ENCODE measurements around the gene STARD7. TPM values are rescaled to one million over a fixed set of nuclear protein-coding genes. Genes with fewer than 3 reads are reported as not detected.

Gene STARD7
- total and polyA plus RNA-seq, 2 experiments from 2014 or later = 72.2 to 222 TPM

- no peaks in the 10 kb centered on the region for H3F3A ChIP-seq (replicated peaks; ENCODE audit: low read depth)
- H3K4me1 Mint-ChIP-seq = peaks cover 40% of the 10 kb centered on the region
- H3K36me3 Mint-ChIP-seq (ENCODE audit: low read depth) = peaks cover 16% of the 10 kb centered on the region
- no peak overlapping the region for H3K4me3 ChIP-seq
- peaks cover 14% of the 10 kb centered on the region; the same call in 1 of the 2 replicates for H3K36me3 ChIP-seq (ENCODE audit: insufficient read depth)
- peaks cover 21% of the 10 kb centered on the region for H3K4me1 ChIP-seq (ENCODE audit: insufficient read depth)
- H3K9me3 Mint-ChIP-seq = no peaks in the 10 kb centered on the region
- no peak overlapping the region for H3K27ac ChIP-seq (ENCODE audit: low read depth)
- H3K79me2 ChIP-seq (replicated peaks; ENCODE audit: insufficient read depth) = peaks cover 99% of the 10 kb centered on the region
- no peak overlapping the region for H3K4me3 Mint-ChIP-seq
- no peak overlapping the region for H3K4me2 ChIP-seq
- H3K27ac Mint-ChIP-seq = no peak overlapping the region
- peaks cover under 1% of the 10 kb centered on the region for H3K27me3 Mint-ChIP-seq (ENCODE audit: insufficient read depth, low read depth, poor library complexity)
- H3K27me3 ChIP-seq (ENCODE audit: insufficient read depth) = no peaks in the 10 kb centered on the region
- no peak for ATAC-seq
- H2AFZ ChIP-seq = no peak overlapping the region
- TF ChIP-seq ETS1 (IDR thresholded peaks at IDR 0.05) (no peak), POLR2AphosphoS5 (IDR thresholded peaks at IDR 0.05; ENCODE audit: low read depth) (no peak), ZNF114 (CRISPR knock-in tag; IDR thresholded peaks at IDR 0.05) (no peak), JUNB (IDR thresholded peaks at IDR 0.05; ENCODE audit: unreplicated experiment) (no peak), CREB1 (CRISPR knock-in tag; IDR thresholded peaks at IDR 0.05; ENCODE audit: low read depth) (no peak), STAT1 (IDR thresholded peaks at IDR 0.05; ENCODE audit: unreplicated experiment) (no peak), EZH2phosphoT487 (IDR thresholded peaks at IDR 0.05; ENCODE audit: unreplicated experiment) (no peak), NANOG (IDR thresholded peaks at IDR 0.05; ENCODE audit: borderline replicate concordance) (no peak), EZH2 (IDR thresholded peaks at IDR 0.05; ENCODE audit: low read depth, unreplicated experiment) (no peak)
- TF ChIP-seq, protein P1, sequence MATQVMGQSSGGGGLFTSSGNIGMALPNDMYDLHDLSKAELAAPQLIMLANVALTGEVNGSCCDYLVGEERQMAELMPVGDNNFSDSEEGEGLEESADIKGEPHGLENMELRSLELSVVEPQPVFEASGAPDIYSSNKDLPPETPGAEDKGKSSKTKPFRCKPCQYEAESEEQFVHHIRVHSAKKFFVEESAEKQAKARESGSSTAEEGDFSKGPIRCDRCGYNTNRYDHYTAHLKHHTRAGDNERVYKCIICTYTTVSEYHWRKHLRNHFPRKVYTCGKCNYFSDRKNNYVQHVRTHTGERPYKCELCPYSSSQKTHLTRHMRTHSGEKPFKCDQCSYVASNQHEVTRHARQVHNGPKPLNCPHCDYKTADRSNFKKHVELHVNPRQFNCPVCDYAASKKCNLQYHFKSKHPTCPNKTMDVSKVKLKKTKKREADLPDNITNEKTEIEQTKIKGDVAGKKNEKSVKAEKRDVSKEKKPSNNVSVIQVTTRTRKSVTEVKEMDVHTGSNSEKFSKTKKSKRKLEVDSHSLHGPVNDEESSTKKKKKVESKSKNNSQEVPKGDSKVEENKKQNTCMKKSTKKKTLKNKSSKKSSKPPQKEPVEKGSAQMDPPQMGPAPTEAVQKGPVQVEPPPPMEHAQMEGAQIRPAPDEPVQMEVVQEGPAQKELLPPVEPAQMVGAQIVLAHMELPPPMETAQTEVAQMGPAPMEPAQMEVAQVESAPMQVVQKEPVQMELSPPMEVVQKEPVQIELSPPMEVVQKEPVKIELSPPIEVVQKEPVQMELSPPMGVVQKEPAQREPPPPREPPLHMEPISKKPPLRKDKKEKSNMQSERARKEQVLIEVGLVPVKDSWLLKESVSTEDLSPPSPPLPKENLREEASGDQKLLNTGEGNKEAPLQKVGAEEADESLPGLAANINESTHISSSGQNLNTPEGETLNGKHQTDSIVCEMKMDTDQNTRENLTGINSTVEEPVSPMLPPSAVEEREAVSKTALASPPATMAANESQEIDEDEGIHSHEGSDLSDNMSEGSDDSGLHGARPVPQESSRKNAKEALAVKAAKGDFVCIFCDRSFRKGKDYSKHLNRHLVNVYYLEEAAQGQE (IDR thresholded peaks at IDR 0.05; ENCODE audit: unreplicated experiment) = no peak
- TF ChIP-seq, protein P2, sequence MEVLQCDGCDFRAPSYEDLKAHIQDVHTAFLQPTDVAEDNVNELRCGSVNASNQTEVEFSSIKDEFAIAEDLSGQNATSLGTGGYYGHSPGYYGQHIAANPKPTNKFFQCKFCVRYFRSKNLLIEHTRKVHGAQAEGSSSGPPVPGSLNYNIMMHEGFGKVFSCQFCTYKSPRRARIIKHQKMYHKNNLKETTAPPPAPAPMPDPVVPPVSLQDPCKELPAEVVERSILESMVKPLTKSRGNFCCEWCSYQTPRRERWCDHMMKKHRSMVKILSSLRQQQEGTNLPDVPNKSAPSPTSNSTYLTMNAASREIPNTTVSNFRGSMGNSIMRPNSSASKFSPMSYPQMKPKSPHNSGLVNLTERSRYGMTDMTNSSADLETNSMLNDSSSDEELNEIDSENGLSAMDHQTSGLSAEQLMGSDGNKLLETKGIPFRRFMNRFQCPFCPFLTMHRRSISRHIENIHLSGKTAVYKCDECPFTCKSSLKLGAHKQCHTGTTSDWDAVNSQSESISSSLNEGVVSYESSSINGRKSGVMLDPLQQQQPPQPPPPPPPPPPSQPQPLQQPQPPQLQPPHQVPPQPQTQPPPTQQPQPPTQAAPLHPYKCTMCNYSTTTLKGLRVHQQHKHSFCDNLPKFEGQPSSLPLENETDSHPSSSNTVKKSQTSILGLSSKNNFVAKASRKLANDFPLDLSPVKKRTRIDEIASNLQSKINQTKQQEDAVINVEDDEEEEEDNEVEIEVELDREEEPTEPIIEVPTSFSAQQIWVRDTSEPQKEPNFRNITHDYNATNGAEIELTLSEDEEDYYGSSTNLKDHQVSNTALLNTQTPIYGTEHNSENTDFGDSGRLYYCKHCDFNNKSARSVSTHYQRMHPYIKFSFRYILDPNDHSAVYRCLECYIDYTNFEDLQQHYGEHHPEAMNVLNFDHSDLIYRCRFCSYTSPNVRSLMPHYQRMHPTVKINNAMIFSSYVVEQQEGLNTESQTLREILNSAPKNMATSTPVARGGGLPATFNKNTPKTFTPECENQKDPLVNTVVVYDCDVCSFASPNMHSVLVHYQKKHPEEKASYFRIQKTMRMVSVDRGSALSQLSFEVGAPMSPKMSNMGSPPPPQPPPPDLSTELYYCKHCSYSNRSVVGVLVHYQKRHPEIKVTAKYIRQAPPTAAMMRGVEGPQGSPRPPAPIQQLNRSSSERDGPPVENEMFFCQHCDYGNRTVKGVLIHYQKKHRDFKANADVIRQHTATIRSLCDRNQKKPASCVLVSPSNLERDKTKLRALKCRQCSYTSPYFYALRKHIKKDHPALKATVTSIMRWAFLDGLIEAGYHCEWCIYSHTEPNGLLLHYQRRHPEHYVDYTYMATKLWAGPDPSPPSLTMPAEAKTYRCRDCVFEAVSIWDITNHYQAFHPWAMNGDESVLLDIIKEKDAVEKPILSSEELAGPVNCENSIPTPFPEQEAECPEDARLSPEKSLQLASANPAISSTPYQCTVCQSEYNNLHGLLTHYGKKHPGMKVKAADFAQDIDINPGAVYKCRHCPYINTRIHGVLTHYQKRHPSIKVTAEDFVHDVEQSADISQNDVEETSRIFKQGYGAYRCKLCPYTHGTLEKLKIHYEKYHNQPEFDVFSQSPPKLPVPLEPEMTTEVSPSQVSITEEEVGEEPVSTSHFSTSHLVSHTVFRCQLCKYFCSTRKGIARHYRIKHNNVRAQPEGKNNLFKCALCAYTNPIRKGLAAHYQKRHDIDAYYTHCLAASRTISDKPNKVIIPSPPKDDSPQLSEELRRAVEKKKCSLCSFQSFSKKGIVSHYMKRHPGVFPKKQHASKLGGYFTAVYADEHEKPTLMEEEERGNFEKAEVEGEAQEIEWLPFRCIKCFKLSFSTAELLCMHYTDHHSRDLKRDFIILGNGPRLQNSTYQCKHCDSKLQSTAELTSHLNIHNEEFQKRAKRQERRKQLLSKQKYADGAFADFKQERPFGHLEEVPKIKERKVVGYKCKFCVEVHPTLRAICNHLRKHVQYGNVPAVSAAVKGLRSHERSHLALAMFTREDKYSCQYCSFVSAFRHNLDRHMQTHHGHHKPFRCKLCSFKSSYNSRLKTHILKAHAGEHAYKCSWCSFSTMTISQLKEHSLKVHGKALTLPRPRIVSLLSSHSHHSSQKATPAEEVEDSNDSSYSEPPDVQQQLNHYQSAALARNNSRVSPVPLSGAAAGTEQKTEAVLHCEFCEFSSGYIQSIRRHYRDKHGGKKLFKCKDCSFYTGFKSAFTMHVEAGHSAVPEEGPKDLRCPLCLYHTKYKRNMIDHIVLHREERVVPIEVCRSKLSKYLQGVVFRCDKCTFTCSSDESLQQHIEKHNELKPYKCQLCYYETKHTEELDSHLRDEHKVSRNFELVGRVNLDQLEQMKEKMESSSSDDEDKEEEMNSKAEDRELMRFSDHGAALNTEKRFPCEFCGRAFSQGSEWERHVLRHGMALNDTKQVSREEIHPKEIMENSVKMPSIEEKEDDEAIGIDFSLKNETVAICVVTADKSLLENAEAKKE (CRISPR knock-in tag; IDR thresholded peaks at IDR 0.05) = no peak
- TF ChIP-seq, protein P3, sequence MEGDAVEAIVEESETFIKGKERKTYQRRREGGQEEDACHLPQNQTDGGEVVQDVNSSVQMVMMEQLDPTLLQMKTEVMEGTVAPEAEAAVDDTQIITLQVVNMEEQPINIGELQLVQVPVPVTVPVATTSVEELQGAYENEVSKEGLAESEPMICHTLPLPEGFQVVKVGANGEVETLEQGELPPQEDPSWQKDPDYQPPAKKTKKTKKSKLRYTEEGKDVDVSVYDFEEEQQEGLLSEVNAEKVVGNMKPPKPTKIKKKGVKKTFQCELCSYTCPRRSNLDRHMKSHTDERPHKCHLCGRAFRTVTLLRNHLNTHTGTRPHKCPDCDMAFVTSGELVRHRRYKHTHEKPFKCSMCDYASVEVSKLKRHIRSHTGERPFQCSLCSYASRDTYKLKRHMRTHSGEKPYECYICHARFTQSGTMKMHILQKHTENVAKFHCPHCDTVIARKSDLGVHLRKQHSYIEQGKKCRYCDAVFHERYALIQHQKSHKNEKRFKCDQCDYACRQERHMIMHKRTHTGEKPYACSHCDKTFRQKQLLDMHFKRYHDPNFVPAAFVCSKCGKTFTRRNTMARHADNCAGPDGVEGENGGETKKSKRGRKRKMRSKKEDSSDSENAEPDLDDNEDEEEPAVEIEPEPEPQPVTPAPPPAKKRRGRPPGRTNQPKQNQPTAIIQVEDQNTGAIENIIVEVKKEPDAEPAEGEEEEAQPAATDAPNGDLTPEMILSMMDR (conservative IDR thresholded peaks at IDR 0.05; ENCODE audit: low read depth in 2 of 2) = no peak
- peaks cover 84% of the 10 kb centered on the region for H4K20me1 ChIP-seq (replicated peaks; ENCODE audit: insufficient read depth)
- no peaks in the 10 kb centered on the region for H3K9me2 ChIP-seq (ENCODE audit: insufficient read depth)
- DNase-seq (ENCODE audit: low spot score) = no peak
Observed at GRCh38 chr2:96198921-96199320, 9.7 kb downstream of the STARD7 start.
